Lower leg skin (tissue), 3 donors: Measurements from ENCODE around the gene ATG9A.

Experiments used
- CTCF ChIP-seq, 3 donors: fragments of 450-650 bp; IDR thresholded peaks; one replicate each; pipeline ENCODE4 v1.5.1; 2016; ENCODE audit warnings: antibody characterized with exemption in 3 of 3, mild to moderate bottlenecking in 3 of 3, moderate library complexity in 2 of 3
- POLR2A ChIP-seq, 2 donors: fragments of 450-650 bp; IDR thresholded peaks; one replicate each; pipeline ENCODE4 v1.6.1; 2016 to 2017; ENCODE audit warnings: antibody characterized with exemption in 2 of 2, mild to moderate bottlenecking in 1 of 2, moderate library complexity in 1 of 2

- TF ChIP-seq CTCF (IDR thresholded peaks at IDR 0.05), result no peak
- TF ChIP-seq POLR2A (IDR thresholded peaks at IDR 0.05), result no peak
Observed at GRCh38 chr2:219204425-219205164, 24.8 kb downstream of the ATG9A start.
